Measurements from ENCODE around the gene THRAP3.

Gene THRAP3

GRCh38 chr1:36326499-36326898 is 102.3 kb downstream of the THRAP3 start:
- H3K27ac Mint-ChIP-seq: no peak overlapping the region
- H3K4me1 Mint-ChIP-seq: peaks cover 15% of the 10 kb centered on the region
- H3K27me3 Mint-ChIP-seq: peaks cover 30% of the 10 kb centered on the region
- DNase-seq (ENCODE audit: low spot score in 2 of 2): no peak
- no peaks in the 10 kb centered on the region for H3K9me3 Mint-ChIP-seq
- no peaks in the 10 kb centered on the region for H3K36me3 Mint-ChIP-seq
- no peak for ATAC-seq (ENCODE audit: low read depth)
- H3K4me3 Mint-ChIP-seq: no peak overlapping the region

- H3K4me1 Mint-ChIP-seq: peaks cover 12% of the 10 kb centered on the region
- H3K27me3 Mint-ChIP-seq: peaks cover 33% of the 10 kb centered on the region
- no peak overlapping the region for H3K27ac Mint-ChIP-seq
- H3K36me3 Mint-ChIP-seq: no peaks in the 10 kb centered on the region
- H3K4me3 Mint-ChIP-seq: no peak overlapping the region
- no peak for DNase-seq (ENCODE audit: low spot score in 2 of 2)
- no peaks in the 10 kb centered on the region for H3K9me3 Mint-ChIP-seq
- ATAC-seq (ENCODE audit: low read depth): no peak
Measured at GRCh38 chr1:36327421-36328087, 103.3 kb downstream of the THRAP3 start.

DNA sequence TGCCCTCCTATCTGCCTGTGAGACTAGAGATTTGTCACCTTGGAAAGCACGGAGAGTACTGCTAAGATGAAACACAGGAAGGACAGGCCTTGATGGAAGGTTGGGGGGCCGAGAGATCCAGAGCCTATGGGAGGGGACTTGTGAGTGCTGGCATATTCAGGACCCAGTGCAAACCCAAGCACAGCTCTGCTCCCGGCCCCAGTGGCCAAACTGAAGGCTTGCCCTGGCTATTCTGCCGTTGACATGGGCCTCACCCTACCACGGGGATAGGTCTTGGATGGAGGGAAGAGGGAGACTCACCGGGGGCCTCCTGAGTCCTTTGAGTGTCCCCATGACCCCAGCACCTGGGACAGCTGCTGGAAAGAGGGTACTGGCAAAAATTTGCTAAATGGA is 103.8 kb downstream of the THRAP3 start:
- no peak overlapping the region for H3K4me3 Mint-ChIP-seq
- peaks cover 33% of the 10 kb centered on the region for H3K27me3 Mint-ChIP-seq
- peaks cover 12% of the 10 kb centered on the region for H3K4me1 Mint-ChIP-seq
- H3K27ac Mint-ChIP-seq: no peak overlapping the region
- H3K36me3 Mint-ChIP-seq: no peaks in the 10 kb centered on the region
- no peaks in the 10 kb centered on the region for H3K9me3 Mint-ChIP-seq
- no peak for DNase-seq (ENCODE audit: low spot score in 2 of 2)
- ATAC-seq (ENCODE audit: low read depth): no peak

GRCh38 chr1:36328713-36329112 is 104.5 kb downstream of the THRAP3 start:
- H3K9me3 Mint-ChIP-seq: no peaks in the 10 kb centered on the region
- peaks cover 11% of the 10 kb centered on the region for H3K4me1 Mint-ChIP-seq
- H3K27me3 Mint-ChIP-seq: peaks cover 33% of the 10 kb centered on the region
- ATAC-seq (ENCODE audit: low read depth): no peak
- H3K4me3 Mint-ChIP-seq: no peak overlapping the region
- H3K27ac Mint-ChIP-seq: no peak overlapping the region
- DNase-seq (ENCODE audit: low spot score in 2 of 2): no peak
- H3K36me3 Mint-ChIP-seq: no peaks in the 10 kb centered on the region

- Mint-ChIP-seq H3K27me3 (peaks cover 31% of the 10 kb centered on the region), H3K36me3 (no peaks in the 10 kb centered on the region), H3K4me3 (no peak overlapping the region), H3K4me1 (peaks cover 2% of the 10 kb centered on the region), H3K27ac (no peak overlapping the region), H3K9me3 (no peaks in the 10 kb centered on the region)
- DNase-seq (ENCODE audit: low spot score in 2 of 2) (no peak), ATAC-seq (ENCODE audit: low read depth) (no peak)
Measured at GRCh38 chr1:36329817-36330216, 105.6 kb downstream of the THRAP3 start.

DNA sequence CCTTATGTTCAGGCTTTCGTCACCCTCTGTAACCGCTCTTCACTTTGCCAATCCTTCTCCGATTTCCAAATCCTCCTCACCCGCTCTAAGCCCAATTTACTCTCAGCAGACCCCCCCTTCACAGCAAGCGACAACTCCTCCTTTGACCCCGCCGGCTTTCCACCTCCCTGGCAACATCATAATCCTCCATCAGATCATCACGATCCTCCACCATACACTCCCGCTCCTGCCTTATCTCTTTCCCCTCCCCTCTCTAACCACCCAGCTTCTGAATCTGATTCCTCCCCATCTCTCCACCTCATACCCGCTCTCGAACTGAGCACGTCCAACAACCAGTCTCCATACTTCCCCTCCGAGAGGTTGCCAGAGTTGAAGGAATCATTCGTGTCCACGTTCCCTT is 106.7 kb downstream of the THRAP3 start:
- peaks cover 27% of the 10 kb centered on the region for H3K27me3 Mint-ChIP-seq
- no peaks in the 10 kb centered on the region for H3K9me3 Mint-ChIP-seq
- H3K4me3 Mint-ChIP-seq: no peak overlapping the region
- H3K4me1 Mint-ChIP-seq: peaks cover 2% of the 10 kb centered on the region
- DNase-seq (ENCODE audit: low spot score in 2 of 2) (no peak), ATAC-seq (ENCODE audit: low read depth) (no peak)
- H3K36me3 Mint-ChIP-seq: no peaks in the 10 kb centered on the region
- no peak overlapping the region for H3K27ac Mint-ChIP-seq

DNA sequence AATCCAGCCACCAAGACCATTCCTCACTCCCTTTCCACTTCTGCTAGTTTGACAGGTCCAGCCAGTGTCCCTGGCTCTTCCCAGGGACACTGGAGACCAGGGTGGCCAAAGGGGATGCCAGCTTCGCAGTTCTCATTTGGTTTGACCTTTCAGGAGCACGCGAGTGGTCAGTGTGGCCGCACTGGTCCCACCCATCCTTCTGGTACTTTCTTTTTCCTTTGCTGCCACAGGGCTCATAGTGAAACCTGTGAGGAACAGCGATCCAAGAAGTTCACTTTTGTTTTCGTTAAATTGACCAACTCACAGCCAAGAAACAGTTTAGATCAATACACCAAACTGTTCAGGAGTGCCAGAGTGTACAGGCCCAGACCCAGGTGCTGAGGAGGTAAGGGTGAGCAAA is 113.6 kb downstream of the THRAP3 start:
- DNase-seq (ENCODE audit: low spot score in 2 of 2) (no peak), ATAC-seq (ENCODE audit: low read depth) (no peak)
- no peaks in the 10 kb centered on the region for H3K27me3 Mint-ChIP-seq
- H3K27ac Mint-ChIP-seq: no peak overlapping the region
- H3K4me3 Mint-ChIP-seq: no peak overlapping the region
- peaks cover 7% of the 10 kb centered on the region for H3K4me1 Mint-ChIP-seq
- no peaks in the 10 kb centered on the region for H3K9me3 Mint-ChIP-seq
- peaks cover 11% of the 10 kb centered on the region for H3K36me3 Mint-ChIP-seq

DNA sequence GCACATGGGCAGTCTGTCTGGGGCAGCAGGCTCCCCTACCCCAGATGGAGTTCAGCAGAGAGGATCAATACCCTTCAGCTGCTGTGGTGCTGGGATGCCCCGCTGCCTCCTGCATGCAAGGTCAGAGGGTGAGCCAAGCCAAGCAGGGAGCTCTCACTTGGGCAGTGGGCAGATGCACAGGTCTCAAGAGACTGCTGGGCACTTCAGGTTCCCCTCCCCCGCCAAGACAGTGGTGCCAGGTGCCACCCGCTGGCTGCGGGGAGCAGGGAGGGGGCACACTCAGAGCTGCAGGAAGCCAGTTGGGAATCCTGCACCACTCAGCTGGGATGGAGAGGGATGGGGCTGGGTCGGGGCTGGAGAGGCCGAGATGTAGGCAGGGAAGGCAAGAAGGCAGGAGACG is 115.0 kb downstream of the THRAP3 start:
- no peak overlapping the region for H3K27ac Mint-ChIP-seq
- no peak overlapping the region for H3K4me3 Mint-ChIP-seq
- DNase-seq (ENCODE audit: low spot score in 2 of 2) (no peak), ATAC-seq (ENCODE audit: low read depth) (no peak)
- H3K27me3 Mint-ChIP-seq: no peaks in the 10 kb centered on the region
- peaks cover 7% of the 10 kb centered on the region for H3K4me1 Mint-ChIP-seq
- H3K36me3 Mint-ChIP-seq: peaks cover 13% of the 10 kb centered on the region
- no peaks in the 10 kb centered on the region for H3K9me3 Mint-ChIP-seq

DNA sequence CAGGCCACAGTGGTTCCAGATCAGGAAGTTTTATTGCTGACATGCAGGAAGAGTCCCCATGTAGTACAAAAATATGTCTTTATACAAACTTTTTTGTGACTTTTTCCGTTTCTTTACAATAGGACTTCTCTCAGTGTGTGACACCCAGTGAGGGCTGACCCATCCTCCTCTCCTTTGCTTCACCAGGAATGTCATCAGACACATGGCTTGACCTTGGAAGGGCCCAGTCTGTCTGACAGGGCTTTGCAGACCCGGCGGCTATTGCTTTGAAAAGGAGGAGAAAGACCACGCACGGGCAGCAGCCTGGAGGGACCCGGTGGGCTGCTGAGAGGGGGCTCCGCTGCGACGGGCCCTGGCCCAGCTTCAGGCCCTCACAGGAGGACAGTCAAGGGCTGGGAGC is 115.4 kb downstream of the THRAP3 start:
- no peaks in the 10 kb centered on the region for H3K27me3 Mint-ChIP-seq
- H3K36me3 Mint-ChIP-seq: peaks cover 16% of the 10 kb centered on the region
- no peaks in the 10 kb centered on the region for H3K9me3 Mint-ChIP-seq
- no peak overlapping the region for H3K27ac Mint-ChIP-seq
- peaks cover 7% of the 10 kb centered on the region for H3K4me1 Mint-ChIP-seq
- ATAC-seq (ENCODE audit: low read depth): no peak
- DNase-seq (ENCODE audit: low spot score in 2 of 2): no peak
- no peak overlapping the region for H3K4me3 Mint-ChIP-seq

DNA sequence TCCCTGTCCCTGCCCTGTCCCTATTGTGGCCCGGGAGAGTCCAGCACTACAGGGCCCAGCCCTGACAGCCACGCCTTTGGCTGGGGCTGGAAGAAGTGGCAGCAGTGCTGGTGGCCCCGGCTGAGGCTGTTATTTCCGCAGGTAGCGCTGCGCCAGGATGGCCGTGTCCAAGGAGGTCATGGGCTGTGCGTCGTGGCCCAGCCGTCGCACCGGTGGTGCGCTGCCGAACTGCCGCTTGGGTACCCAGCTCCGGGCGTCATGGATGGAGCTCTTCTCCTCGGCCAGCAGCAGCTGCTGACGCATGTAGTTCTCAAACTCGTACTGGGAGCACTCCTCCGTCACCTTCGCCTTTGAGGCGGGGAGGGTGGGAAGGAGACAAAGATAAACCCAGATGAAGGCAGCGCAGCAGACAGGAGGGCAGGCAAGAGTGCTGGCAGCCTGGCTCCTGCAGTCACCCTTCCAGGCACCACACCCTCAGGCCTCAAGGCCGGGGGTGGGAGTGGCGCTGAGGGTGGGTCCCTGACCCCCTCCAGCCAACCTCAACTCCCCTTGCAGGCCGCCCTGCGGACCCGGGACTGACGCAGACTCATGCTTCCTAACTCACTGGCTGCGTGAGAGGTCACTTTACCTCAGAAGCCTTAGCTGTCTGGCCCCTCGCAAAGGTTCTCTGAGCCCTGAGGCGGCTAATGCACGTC is 117.5 kb downstream of the THRAP3 start:
- Mint-ChIP-seq H3K36me3 (peaks cover 22% of the 10 kb centered on the region), H3K27ac (no peak overlapping the region), H3K9me3 (no peaks in the 10 kb centered on the region), H3K4me1 (peaks cover 7% of the 10 kb centered on the region), H3K27me3 (no peaks in the 10 kb centered on the region), H3K4me3 (no peak overlapping the region)
- ATAC-seq (ENCODE audit: low read depth) (no peak), DNase-seq (ENCODE audit: low spot score in 2 of 2) (no peak)

DNA sequence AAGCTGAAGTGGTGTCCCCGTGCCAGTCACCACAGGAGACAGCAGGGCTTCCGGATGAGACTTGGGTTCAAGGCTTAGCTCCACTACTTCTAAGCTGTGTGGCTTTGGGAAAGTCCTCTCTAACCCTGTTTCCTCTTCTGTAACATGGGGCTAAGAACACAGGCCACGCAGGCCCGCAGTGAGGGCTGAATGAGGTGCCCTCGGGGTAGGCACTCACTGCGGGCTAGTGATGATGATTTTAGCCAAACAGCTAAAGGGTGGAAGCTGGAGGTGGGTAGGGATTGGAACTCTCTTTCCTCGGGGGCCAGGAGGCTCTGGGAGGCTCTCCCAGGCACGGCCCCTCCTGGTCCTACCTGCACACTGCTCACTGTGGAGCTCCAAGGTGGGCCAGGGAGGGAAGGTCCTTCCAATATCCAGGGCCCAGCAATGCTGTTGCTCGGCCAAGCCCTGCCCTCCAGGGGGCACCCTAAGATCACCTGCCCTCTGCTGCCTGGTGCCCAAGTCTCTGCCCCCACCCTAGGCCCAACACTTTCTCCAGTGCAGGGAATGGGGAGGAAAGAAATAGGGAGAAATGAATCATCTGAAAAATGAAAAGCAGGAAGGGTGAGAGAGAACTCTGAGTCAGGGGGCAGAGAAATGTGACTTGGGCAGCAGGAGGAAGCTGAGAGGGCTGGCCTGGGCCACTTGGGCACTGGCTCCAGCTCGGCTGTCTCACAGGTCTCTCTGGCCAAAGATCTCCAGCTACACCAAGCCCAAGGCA is 118.4 kb downstream of the THRAP3 start:
- peak; percentile 82 for ATAC-seq (ENCODE audit: low read depth)
- Mint-ChIP-seq H3K4me3 (no peak overlapping the region), H3K27me3 (no peaks in the 10 kb centered on the region), H3K9me3 (no peaks in the 10 kb centered on the region), H3K36me3 (peaks cover 27% of the 10 kb centered on the region), H3K27ac (no peak overlapping the region), H3K4me1 (peaks cover 7% of the 10 kb centered on the region)
- DNase-seq (ENCODE audit: low spot score in 2 of 2): peak in 1 of 2 donors; percentile 52

DNA sequence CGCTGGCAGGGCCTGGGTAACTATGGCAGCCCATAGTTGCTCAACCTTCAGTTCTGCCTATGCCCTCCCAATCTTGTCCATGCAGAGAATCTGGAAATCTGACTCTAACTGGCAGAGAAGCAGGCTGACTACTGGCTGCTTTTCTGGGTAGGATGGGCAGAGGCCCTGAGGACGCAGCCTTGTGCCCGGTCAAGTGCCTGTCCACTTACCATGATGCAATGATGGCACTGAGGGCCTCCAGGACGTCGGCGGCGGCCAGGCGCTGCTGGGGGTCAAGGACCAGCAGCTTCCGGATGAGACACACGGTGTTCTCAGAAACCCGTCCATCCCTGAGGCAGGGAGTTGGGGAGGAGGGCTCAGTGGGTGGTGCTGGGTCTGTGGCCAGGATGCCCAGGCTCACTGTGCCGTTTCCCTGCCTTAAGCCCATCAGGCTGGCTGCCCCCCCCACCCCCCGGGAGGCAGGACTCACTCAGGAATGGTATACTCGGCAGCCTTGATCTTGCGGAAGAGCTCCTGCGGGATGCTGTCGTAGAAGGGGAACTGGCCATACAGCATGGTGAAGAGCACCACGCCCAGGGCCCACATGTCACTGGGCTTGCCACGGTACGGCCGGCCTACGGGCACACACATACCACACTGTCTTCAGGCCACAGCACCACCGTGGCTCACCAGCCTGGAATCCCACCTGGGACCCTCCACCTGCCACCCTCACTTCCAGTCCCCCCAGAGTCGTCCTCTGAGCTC is 119.6 kb downstream of the THRAP3 start:
- H3K36me3 Mint-ChIP-seq: peaks cover 31% of the 10 kb centered on the region
- H3K27me3 Mint-ChIP-seq: no peaks in the 10 kb centered on the region
- DNase-seq (ENCODE audit: low spot score in 2 of 2) (no peak), ATAC-seq (ENCODE audit: low read depth) (no peak)
- peaks cover 3% of the 10 kb centered on the region for H3K4me1 Mint-ChIP-seq
- H3K4me3 Mint-ChIP-seq: no peak overlapping the region
- H3K9me3 Mint-ChIP-seq: no peaks in the 10 kb centered on the region
- no peak overlapping the region for H3K27ac Mint-ChIP-seq

GRCh38 chr1:36344395-36344680 is 120.1 kb downstream of the THRAP3 start:
- no peaks in the 10 kb centered on the region for H3K9me3 Mint-ChIP-seq
- ATAC-seq (ENCODE audit: low read depth) (no peak), DNase-seq (ENCODE audit: low spot score in 2 of 2) (no peak)
- H3K27ac Mint-ChIP-seq: no peak overlapping the region
- H3K36me3 Mint-ChIP-seq: peaks cover 31% of the 10 kb centered on the region
- H3K4me3 Mint-ChIP-seq: no peak overlapping the region
- H3K4me1 Mint-ChIP-seq: peaks cover under 1% of the 10 kb centered on the region
- no peaks in the 10 kb centered on the region for H3K27me3 Mint-ChIP-seq

DNA sequence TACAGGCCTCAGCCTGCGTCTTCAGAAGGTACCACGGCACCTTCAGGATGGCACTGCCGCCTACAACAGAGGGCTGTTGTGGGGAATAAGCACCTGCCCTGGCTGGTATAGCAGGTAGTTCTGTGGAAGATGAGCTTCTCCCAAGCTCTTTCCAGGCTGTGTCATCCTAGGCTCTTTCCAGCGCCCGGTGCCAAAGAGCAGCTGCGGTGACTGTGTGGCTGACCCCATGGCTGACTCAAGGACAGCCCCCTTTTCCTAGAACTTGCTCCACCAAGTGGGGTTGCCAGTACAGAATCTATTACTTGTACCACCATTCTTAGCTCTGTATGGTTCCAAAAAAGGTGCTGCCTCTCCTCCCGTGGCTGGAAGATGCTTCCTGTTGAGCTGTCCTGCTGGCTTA is 121.1 kb downstream of the THRAP3 start:
- H3K27ac Mint-ChIP-seq: no peak overlapping the region
- ATAC-seq (ENCODE audit: low read depth): no peak
- no peaks in the 10 kb centered on the region for H3K27me3 Mint-ChIP-seq
- H3K4me3 Mint-ChIP-seq: no peak overlapping the region
- peaks cover 31% of the 10 kb centered on the region for H3K36me3 Mint-ChIP-seq
- DNase-seq (ENCODE audit: low spot score in 2 of 2): no peak
- peaks cover 2% of the 10 kb centered on the region for H3K4me1 Mint-ChIP-seq
- no peaks in the 10 kb centered on the region for H3K9me3 Mint-ChIP-seq

All from memory B cell (primary cell).